ENCODE results near the gene PTPDC1. TPM values are rescaled to one million over a fixed set of nuclear protein-coding genes. Genes with fewer than 3 reads are reported as not detected.
"Not testable (repeated sequence)": the region's sequence is repeated elsewhere in the genome, so short reads cannot be mapped to it uniquely, and the experiment has no call there.

The PTPDC1 gene
- polyA plus RNA-seq, 3 donors, result 2.1 to 4.4 (median 3.6) TPM

DNA sequence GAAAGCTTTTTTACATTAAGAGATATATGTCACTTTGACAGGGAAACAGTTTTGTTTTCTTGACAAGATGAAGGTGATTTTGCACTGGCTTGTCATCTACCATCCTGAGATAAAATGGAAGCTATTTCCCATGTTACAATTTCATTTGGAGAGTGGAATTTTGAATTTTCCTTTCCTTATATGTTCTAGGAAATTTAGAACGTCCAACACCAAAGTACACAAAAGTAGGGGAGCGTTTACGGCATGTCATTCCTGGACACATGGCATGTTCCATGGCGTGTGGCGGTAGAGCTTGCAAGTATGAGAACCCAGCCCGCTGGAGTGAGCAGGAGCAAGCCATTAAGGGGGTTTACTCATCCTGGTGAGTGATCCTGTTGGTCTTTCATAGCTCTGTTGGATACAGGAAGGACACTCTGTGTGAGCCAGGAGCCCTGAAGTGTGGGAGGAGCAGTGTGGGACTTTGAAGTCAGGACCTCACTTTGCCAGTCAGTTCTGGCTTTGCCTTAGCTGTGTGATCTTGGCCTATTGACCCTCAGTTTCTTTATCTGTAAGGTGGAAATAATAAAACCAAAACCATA, 887 bp downstream of the PTPDC1 start:
- 91 to 96% (median 95%) methylated on average over 6 of the region's 6 CpGs for WGBS, 3 donors
- no peak overlapping the region for H3K27ac ChIP-seq (ENCODE audit: low read depth, low read length)

DNA sequence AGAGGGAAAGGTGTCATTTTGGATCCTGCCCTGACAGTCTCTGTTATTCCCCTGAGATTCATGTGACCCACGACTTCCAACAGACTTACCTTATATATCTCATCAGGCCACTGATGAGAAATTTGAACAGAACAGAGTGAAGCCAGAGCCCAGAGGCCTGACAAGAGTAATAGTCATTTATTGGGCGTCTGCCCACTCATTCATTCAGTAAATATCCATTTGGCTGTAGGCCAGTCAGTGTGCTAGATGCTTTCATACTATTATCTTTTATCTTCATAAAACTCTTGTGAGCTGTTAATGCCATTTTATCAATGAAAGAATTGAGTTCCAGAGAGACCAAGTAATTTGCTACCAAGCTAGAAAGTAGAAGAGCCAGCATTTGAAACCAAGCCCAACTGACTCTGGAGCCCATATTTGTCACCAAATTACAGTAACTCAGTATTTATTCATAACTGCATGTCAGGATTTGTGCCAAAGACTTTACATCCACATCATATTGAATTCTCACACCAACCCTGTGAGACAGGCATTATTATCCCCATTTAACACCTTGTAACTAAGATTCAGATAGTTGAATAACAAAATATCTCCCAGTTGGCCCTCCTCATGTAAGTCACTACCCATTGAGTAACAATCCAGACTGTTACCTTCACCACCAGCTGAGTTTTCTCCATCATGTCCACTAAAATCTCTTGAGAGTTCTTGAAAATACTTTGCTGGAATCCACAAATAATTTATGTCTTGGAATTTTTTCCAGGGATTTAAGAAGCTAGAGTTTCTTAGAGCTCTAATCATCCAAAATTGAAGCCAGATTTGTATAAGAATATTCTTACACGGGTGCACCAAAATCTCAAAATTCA, 2.5 kb downstream of the PTPDC1 start:
- 43 to 64% (median 54%) methylated on average over 3 of the region's 3 CpGs for WGBS, 3 donors
- peak overlapping the region; percentile 19 for H3K27ac ChIP-seq (ENCODE audit: low read depth, low read length)

- not testable (repeated sequence) for H3K27ac ChIP-seq (ENCODE audit: low read depth, low read length)
- WGBS, 3 donors, result 87 to 93% (median 92%) methylated on average over 25 to 29 of the region's 33 CpGs
Measured at GRCh38 chr9:94094219-94095145, 10.2 kb downstream of the PTPDC1 start.

DNA sequence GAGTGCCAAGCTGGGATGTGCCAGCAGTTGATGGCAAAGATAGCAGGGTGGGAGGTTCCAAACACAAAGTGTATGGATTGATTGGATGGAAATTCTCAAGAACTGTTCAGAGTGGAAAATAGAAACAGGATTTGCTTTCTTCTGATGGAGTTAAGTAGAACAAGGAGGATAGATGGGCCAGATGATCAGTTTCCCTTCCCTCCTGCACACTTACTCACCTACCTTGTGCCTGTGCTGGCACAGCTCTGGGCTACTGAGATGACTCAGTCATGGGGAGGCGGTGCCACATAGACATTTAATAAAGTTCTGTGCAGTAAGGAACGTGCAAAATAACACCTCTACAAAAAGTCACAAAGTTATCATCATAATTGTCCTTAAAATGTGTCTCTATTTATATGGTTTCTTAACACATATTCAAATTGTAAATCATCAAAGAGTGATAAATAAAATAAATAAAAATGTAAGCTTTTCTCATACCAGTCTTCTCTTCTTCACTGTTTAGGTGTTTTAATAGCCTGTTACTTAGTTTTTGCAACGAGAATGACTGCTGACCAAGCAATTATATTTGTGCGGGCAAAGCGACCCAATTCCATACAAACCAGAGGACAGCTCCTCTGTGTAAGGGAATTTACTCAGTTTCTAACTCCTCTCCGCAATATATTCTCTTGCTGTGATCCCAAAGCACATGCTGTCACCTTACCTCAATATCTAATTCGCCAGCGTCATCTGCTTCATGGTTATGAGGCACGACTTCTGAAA, 12.7 kb downstream of the PTPDC1 start:
- WGBS, 3 donors, result 95 to 98% (median 96%) methylated on average over 9 of the region's 9 CpGs
- no peak overlapping the region for H3K27ac ChIP-seq (ENCODE audit: low read depth, low read length)

- 83 to 89% (median 84%) methylated on average over 6 of the region's 6 CpGs for WGBS, 3 donors
- H3K27ac ChIP-seq (ENCODE audit: low read depth, low read length), result no peak overlapping the region
Measured at GRCh38 chr9:94097788-94098414, 13.6 kb downstream of the PTPDC1 start.

GRCh38 chr9:94100152-94100879, 16.1 kb downstream of the PTPDC1 start:
- H3K27ac ChIP-seq (ENCODE audit: low read depth, low read length), result no peak overlapping the region
- 86 to 95% (median 92%) methylated on average over 2 of the region's 2 CpGs for WGBS, 3 donors

DNA sequence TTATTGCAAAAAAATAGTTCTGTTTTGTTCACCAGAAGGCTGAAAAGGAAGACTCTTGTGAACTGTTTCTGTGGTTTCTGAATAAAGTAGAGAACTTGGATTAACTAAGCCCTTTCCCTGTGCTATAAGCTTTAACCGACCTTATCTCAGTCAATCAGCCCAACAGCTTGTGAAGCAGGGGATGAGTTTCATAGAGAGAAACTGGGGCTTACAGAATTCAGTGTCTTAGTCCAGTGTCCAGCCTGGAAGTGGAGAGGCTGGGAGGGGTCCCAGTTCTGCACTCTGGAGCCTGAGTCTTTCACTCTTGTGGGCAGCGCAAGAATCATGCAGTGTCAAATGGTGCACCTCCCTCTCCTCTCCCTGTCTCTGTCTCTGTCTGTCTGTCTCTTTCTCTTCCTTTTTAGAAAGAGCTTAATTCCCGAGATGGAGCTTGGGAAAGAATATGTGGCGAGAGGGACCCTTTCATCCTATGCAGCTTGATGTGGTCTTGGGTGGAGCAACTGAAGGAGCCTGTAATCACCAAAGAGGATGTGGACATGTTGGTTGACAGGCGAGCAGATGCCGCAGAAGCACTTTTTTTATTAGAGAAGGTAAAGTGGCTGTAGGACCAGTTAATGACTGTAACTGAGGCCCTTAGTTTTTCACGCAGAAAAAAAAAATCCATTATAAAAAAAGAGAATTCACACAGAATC, 17.0 kb downstream of the PTPDC1 start:
- WGBS, 3 donors, result 80 to 91% (median 86%) methylated on average over 7 of the region's 7 CpGs
- H3K27ac ChIP-seq (ENCODE audit: low read depth, low read length), result no peak overlapping the region

DNA sequence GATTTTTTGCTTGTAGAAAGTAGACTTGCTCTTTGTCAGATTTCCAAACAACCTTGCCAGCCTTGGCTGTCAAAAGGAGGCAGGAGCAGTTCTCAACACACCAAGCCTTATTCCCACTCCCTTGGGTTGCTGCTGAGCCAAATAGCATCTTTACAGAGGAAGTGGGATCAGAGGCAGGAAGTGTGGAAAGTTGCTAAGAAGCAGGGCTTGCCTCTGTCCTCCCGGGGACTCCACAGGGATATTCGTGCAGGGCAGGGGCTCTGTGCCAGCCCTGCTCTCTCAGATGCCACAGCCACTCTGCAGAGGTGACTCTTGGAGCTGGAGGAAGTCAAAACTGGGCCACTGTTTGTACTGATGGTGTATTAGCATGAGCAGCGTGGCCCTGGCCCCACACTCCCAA, 24.3 kb downstream of the PTPDC1 start:
- WGBS, 3 donors, result 39 to 62% (median 41%) methylated on average over 3 of the region's 3 CpGs
- no peak overlapping the region for H3K27ac ChIP-seq (ENCODE audit: low read depth, low read length)

DNA sequence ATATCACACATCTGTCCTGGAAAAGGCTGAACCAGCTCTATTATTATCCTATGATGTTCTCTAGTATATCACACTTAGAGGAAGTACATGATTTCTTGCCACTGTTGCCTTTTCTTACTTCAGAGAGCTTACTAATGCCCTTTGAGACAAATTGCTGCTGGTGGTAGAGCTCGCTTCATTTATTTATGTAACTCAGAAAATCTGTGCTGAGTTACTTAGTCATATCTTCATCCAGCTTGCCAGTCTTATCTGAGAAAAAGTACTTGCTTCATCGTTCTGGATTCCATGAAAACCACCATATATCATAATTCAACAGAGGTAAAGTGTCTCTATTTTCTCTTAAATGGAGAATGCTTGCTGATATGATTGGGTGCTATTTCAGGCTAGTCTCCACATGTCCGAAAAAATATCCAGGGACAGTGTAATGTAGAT, 26.6 kb downstream of the PTPDC1 start:
- no peak overlapping the region for H3K27ac ChIP-seq (ENCODE audit: low read depth, low read length)
- WGBS, 3 donors, result 70 to 77% (median 77%) methylated on average over 3 of the region's 3 CpGs

GRCh38 chr9:94111446-94111845, 27.2 kb downstream of the PTPDC1 start:
- WGBS, 3 donors, result 68 to 81% (median 75%) methylated on average over 2 of the region's 2 CpGs

DNA sequence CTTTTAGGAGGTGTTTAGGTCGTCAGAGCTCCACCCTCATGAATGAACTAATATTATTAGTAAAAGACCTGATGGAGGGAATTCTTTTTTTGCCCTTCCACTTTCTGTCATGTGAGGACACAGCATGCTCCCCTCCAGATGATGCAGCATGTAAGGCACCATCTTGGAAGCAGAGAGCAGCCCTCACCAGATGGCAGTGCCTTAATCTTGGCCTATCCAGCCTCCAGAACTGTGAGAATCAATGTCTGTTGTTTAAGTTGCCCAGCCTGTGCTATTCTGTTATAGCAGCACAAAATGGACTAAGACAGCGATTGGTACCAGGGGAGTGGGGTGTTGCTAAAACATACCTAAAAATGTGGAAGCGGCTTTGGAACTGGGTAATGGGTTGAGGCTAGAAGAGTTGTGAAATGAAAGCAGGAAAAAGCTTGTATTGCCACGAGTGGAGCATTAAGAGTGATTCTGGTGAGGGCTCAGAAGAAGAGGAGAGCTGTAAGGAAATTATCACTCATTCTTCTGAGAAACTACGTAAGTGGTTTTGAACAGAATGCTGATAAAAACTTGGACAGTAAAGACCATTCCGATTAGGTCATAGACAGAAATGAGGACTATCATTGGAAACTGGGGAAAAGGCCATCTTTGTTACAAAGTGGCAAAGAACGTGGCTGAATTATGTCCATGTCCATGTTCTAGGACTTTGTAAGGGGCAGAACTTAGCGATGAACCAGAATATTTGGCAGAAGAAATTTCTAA, 28.6 kb downstream of the PTPDC1 start:
- no peak overlapping the region for H3K27ac ChIP-seq (ENCODE audit: low read depth, low read length)
- 68 to 94% (median 70%) methylated on average over 8 of the region's 8 CpGs for WGBS, 3 donors

More at GRCh38 chr9:94111446-94111845, 27.2 kb downstream of the PTPDC1 start:
- no peak overlapping the region for H3K27ac ChIP-seq (ENCODE audit: low read depth, low read length)

DNA sequence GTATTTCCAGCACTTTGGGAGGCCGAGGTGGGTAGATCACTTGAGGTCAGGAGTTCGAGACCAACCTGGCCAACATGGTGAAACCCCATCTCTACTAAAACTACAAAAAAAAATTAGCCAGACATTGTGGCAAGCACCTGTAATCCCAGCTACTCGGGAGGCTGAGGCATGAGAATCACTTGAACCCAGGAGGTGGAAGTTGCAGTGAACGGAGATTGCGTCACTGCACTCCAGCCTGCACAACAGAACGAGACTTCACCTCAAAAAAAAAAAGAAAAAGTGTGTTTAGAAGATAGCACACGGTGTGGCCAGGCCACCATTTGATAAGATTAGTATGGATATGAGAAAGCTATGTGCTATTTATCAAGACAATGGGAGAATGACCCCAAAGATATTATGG, 35.8 kb downstream of the PTPDC1 start:
- not testable (repeated sequence) for H3K27ac ChIP-seq (ENCODE audit: low read depth, low read length)
- WGBS, 3 donors, result 76 to 87% (median 80%) methylated on average over 7 of the region's 7 CpGs

DNA sequence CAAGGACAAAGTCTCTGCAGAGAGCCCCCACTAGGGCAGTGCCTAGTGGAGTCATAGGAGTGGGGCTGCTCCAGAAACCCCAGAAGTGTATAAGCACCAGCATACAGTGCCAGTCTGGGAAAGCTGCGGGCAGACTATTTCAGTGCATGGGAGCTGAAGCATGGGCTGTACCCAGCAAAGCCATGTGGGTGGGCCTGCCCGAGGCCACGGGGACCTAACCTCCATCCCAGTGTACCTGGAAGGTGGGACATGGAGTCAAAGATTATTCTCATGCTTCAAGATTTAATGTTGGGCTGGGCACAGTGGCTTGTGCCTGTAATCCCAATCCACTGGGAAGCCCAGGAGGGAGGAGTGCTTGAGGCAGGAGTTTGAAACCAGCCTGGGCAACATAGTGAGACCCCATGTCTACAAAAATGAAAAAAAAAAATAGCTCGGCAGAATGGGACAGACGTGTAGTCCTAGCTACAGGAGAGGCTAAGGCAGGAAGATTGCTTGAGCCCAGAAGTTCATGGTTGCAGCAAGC, 36.7 kb downstream of the PTPDC1 start:
- WGBS, 3 donors, result 97 to 99% (median 97%) methylated on average over 5 of the region's 5 CpGs
- no peak overlapping the region for H3K27ac ChIP-seq (ENCODE audit: low read depth, low read length)

- 92 to 96% (median 96%) methylated on average over 1 of the region's 1 CpG for WGBS, 3 donors
Measured at GRCh38 chr9:94126844-94127243, 42.6 kb downstream of the PTPDC1 start.

GRCh38 chr9:94127806-94128205, 43.5 kb downstream of the PTPDC1 start:
- no peak overlapping the region for H3K27ac ChIP-seq (ENCODE audit: low read depth, low read length)

More at GRCh38 chr9:94126844-94127243, 42.6 kb downstream of the PTPDC1 start:
- H3K27ac ChIP-seq (ENCODE audit: low read depth, low read length), result no peak overlapping the region

GRCh38 chr9:94128580-94128979, 44.3 kb downstream of the PTPDC1 start:
- no peak overlapping the region for H3K27ac ChIP-seq (ENCODE audit: low read depth, low read length)

Measured in adipose tissue (tissue), 3 donors.